Esophagus muscularis mucosa (tissue), 3 donors: ENCODE results near the gene SORCS2.

Experiments used
- CTCF ChIP-seq, 3 experiments: fragments of 200-600 bp in 2 of 3; fragments of 450-650 bp in 1 of 3; sonication (generic) in 2 of 3; IDR thresholded peaks; one replicate each; pipeline ENCODE4 v1.5.1; 2017 to 2019; ENCODE audit warnings: antibody characterized with exemption in 3 of 3, mild to moderate bottlenecking in 2 of 3, moderate library complexity in 1 of 3
- POLR2AphosphoS5 ChIP-seq, 2 donors: sonication (generic); formaldehyde crosslinking; IDR thresholded peaks; one replicate each; pipeline ENCODE4 v1.6.1; 2017; ENCODE audit warnings: antibody characterized with exemption in 2 of 2

GRCh38 chr4:7342223-7343080, 150.1 kb downstream of the SORCS2 start:
- TF ChIP-seq CTCF (IDR thresholded peaks at IDR 0.05) (no peak), POLR2AphosphoS5 (IDR thresholded peaks at IDR 0.05) (no peak)
